Pancreas (tissue), 10 donors: ENCODE results near the gene MAP4K1. TPM values are rescaled to one million over a fixed set of nuclear protein-coding genes. Genes with fewer than 3 reads are reported as not detected.

Experiments used
- ATAC-seq, 4 donors: fragments of 200-7000 bp; cut with Tn5 transposase; one replicate each; pipeline versions ENCODE4 v1.8.0 to v1.9.1; 2020; ENCODE audit warnings: mild to moderate bottlenecking in 4 of 4, moderate library complexity in 4 of 4
- DNase-seq, 6 donors: peaks; one replicate each; pipeline ENCODE4 v3.0.0-alpha.2; 2020
- FAIRE-seq: peaks from 2 replicates; lab custom pipeline; 2012; peaks lifted over from hg19 to GRCh38; lab: Jason Lieb, UNC
- H3K27ac ChIP-seq, 4 donors: fragments of 200-600 bp; sonication (generic); 1 replicate in 3 of 4; 2 replicates in 1 of 4; pipeline versions ENCODE4 v1.5.0 to v1.8.0; 2020
- H3K27me3 ChIP-seq, 4 donors: fragments of 200-600 bp; one replicate each; pipeline ENCODE4 v1.8.0; 2021
- H3K36me3 ChIP-seq, 3 donors: fragments of 200-600 bp; sonication (generic) in 1 of 3; one replicate each; pipeline versions ENCODE4 v1.5.0 to v1.8.0; 2020 to 2021
- H3K4me1 ChIP-seq, 3 donors: fragments of 200-600 bp; one replicate each; pipeline ENCODE4 v1.8.0; 2021
- H3K4me3 ChIP-seq, 4 donors: fragments of 200-600 bp; sonication (generic) in 2 of 4; one replicate each; pipeline versions ENCODE4 v1.5.0 to v1.8.0; 2020 to 2021
- H3K9me3 ChIP-seq, 4 donors: fragments of 200-600 bp; one replicate each; pipeline ENCODE4 v1.8.0; 2021
- WGBS, 2 donors: extraction: QIAGEN DNeasy Blood & Tissue Kit; methylation state at CpG; one replicate each; pipeline ENCODE4 v1.1.7; 2013; 5-methylcytosine and 5-hydroxymethylcytosine counted together
- intact Hi-C, 3 donors: fragments of 100-400 bp; cut with DNase I; formaldehyde crosslinking; loops; one replicate each; pipeline versions ENCODE4 v1.11.1 to v1.14.2; 2022
- polyA plus RNA-seq, 2 donors: library from polyadenylated mRNA; stranded (reverse); fragments of 200-250 nt; gene quantifications; one replicate each; pipeline ENCODE4 v1.2.3, GENCODE V29; 2013
- total RNA-seq, 6 donors: library from RNA; stranded (reverse); fragmentation: NEBNext Ultra II Directional in 4 of 6; extraction: Animal tissue kit (Norgen Biotek cat#: 25700) in 4 of 6; gene quantifications; one replicate each; pipeline versions ENCODE4 v1.2.1 to v1.2.4, GENCODE V29; 2021 to 2023
- TF ChIP-seq, protein P1 (sequence below), 4 donors: fragments of 200-600 bp; sonication (generic) in 3 of 4; IDR thresholded peaks; one replicate each; pipeline versions ENCODE4 v1.5.0 to v1.8.0; 2021; ENCODE audit warnings: antibody characterized with exemption in 4 of 4
- donor health status: healthy with polysubstance abuse.
- donor health status: DM: no; HTN: no; CAD: no; lungs with moderate emphysema.
- donor health status: DM: no; HTN: no; CAD: no.
- donor health status: control.
- donor health status: control.
- donor health status: Bipolar disorder and iron deficiency.
- donor health status: DM: yes; HTN: yes; CAD: no.
- donor health status: DM: no; HTN: no; CAD: no.
- donor health status: DM: no; HTN: no; CAD: no.
- donor health status: DM: yes; HTN: yes; CAD: no.

MAP4K1 gene
- total and polyA plus RNA-seq, 8 donors = 0.79 to 43.4 (median 2.7) TPM

DNA sequence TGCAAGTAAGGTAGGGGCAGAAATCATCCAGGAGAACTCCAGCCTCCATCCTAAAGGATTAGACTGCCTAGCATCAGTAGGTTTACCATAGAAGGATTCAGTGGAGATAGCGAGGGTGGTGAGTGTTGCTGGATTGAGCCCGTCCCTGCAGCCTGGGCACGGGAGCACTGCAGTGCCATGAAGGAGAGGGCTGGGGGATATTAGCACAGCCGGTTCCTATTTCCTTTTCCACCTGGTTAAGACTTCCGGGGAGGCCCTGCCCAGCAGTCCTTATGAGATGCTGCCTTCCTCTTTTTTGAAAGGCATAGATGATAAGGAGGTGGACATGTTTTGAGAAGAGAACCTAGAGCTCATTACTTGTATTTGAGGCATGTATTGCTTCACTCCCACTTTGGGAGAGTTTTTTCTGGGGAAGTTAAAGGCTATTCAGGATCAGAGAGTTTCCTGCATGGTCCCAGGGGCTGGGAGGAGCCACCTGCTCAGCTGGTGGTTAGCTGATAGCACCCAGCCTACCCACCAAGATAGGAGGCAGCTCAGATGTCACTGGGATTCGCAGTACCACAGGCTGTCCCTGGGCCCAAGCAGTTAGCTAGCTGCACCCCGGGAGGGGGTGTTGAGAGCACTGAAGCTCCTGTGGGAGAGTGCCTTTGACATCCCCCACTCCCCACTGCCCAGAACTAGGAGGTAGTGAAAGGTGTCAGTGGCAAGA lies 46.9 kb upstream of the MAP4K1 start:
- peaks cover 75 to 100% (median 84%) of the 10 kb centered on the region in 3 donors for H3K4me1 ChIP-seq
- intact Hi-C loops = loop anchor here in 1 of 3 donors (10.0 kb wide), 1 partner anchor 50 kb away; no protein-coding TSS in a partner anchor
- ATAC-seq (no peak), DNase-seq (peak in 1 of 6 donors; percentile 20), FAIRE-seq (no peak)
- H3K36me3 ChIP-seq = no peaks in the 10 kb centered on the region
- no peaks in the 10 kb centered on the region for H3K9me3 ChIP-seq
- H3K4me3 ChIP-seq = peak overlapping the region in 1 of 4 donors; percentile 3
- H3K27me3 ChIP-seq = no peaks in the 10 kb centered on the region
- TF ChIP-seq, protein P1, sequence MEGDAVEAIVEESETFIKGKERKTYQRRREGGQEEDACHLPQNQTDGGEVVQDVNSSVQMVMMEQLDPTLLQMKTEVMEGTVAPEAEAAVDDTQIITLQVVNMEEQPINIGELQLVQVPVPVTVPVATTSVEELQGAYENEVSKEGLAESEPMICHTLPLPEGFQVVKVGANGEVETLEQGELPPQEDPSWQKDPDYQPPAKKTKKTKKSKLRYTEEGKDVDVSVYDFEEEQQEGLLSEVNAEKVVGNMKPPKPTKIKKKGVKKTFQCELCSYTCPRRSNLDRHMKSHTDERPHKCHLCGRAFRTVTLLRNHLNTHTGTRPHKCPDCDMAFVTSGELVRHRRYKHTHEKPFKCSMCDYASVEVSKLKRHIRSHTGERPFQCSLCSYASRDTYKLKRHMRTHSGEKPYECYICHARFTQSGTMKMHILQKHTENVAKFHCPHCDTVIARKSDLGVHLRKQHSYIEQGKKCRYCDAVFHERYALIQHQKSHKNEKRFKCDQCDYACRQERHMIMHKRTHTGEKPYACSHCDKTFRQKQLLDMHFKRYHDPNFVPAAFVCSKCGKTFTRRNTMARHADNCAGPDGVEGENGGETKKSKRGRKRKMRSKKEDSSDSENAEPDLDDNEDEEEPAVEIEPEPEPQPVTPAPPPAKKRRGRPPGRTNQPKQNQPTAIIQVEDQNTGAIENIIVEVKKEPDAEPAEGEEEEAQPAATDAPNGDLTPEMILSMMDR (IDR thresholded peaks at IDR 0.05) = no peak
- WGBS, 2 donors = 39 to 41% methylated on average over 7 of the region's 7 CpGs
- H3K27ac ChIP-seq = peak overlapping the region; percentile 68 to 93 (median 80)

GRCh38 chr19:38663957-38664502 lies 46.3 kb upstream of the MAP4K1 start:
- Histone ChIP-seq H3K4me3 (peak overlapping the region in 1 of 4 donors; percentile 3), H3K27me3 (no peaks in the 10 kb centered on the region), H3K27ac (peak overlapping the region; percentile 68 to 93 (median 80)), H3K9me3 (no peaks in the 10 kb centered on the region), H3K4me1 (peaks cover 76 to 100% (median 84%) of the 10 kb centered on the region in 3 donors), H3K36me3 (no peaks in the 10 kb centered on the region)
- no peak for FAIRE-seq
- WGBS, 2 donors = 35 to 41% methylated on average over 19 of the region's 19 CpGs
- intact Hi-C loops = loop anchor here in 1 of 3 donors (10.0 kb wide), 1 partner anchor 51 kb away; no protein-coding TSS in a partner anchor
- peak in 2 of 6 donors; percentile 39 to 63 for DNase-seq
- TF ChIP-seq, protein P1 (IDR thresholded peaks at IDR 0.05) = no peak
- peak in 2 of 4 donors; percentile 8 to 24 for ATAC-seq

DNA sequence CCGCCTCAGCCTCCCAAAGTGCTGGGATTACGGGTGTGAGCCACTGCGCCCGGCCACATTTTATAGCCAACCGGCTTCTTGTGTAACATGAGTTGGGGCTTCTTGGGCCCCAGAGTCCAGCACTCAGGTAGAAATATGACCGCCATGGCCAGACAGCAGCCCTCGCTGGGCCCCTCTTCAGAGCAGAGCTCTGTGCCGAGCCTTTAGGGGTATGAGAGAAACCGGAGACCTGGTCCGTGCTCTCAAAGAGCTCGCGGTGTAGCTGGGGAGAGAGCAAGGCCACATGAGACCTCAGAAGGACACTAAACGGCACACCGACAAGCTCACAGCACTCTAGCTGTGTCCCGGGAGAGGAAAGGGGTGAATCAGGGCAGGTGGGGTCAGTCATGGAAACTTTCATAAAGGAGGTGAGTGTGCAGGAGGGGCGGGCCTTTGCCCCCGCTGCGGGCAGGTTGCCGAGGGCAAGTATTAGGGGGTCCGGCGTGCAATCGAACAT lies 45.5 kb upstream of the MAP4K1 start:
- no peak for FAIRE-seq
- DNase-seq = peak in 1 of 6 donors; percentile 33

GRCh38 chr19:38662537-38663155 lies 44.9 kb upstream of the MAP4K1 start:
- WGBS, 2 donors = 69 to 72% methylated on average over 7 of the region's 7 CpGs
- Histone ChIP-seq H3K27ac (peak overlapping the region; percentile 48 to 93 (median 80)), H3K9me3 (no peaks in the 10 kb centered on the region), H3K36me3 (no peaks in the 10 kb centered on the region), H3K4me1 (peaks cover 77 to 97% (median 93%) of the 10 kb centered on the region in 3 donors), H3K4me3 (no peak overlapping the region), H3K27me3 (no peaks in the 10 kb centered on the region)
- ATAC-seq (no peak), DNase-seq (no peak), FAIRE-seq (no peak)
- intact Hi-C loops = loop anchor here in 1 of 3 donors (10.0 kb wide), 1 partner anchor 52 kb away; no protein-coding TSS in a partner anchor
- TF ChIP-seq, protein P1 (IDR thresholded peaks at IDR 0.05) = no peak

More for the DNA sequence above, 45.5 kb upstream of the MAP4K1 start:
- H3K4me3 ChIP-seq = no peak overlapping the region
- TF ChIP-seq, protein P1 (IDR thresholded peaks at IDR 0.05) = no peak
- intact Hi-C loops = loop anchor here in 1 of 3 donors (10.0 kb wide), 1 partner anchor 52 kb away; no protein-coding TSS in a partner anchor
- H3K9me3 ChIP-seq = no peaks in the 10 kb centered on the region
- H3K27me3 ChIP-seq = no peaks in the 10 kb centered on the region
- 87 to 89% methylated on average over 21 to 22 of the region's 22 CpGs for WGBS, 2 donors
- peaks cover 77 to 97% (median 89%) of the 10 kb centered on the region in 3 donors for H3K4me1 ChIP-seq
- ATAC-seq = no peak
- H3K27ac ChIP-seq = peak overlapping the region; percentile 68 to 93 (median 80)
- no peaks in the 10 kb centered on the region for H3K36me3 ChIP-seq
